GM23248 (cell line): ENCODE measurements around the gene AQP10. TPM values are rescaled to one million over a fixed set of nuclear protein-coding genes. Genes with fewer than 3 reads are reported as not detected.
"Not testable (repeated sequence)": the region's sequence is repeated elsewhere in the genome, so short reads cannot be mapped to it uniquely, and the experiment has no call there.

Experiments
- DNase-seq: peaks from one replicate; pipeline ENCODE4 v3.0.0-alpha.2; 2015
- H2AFZ ChIP-seq: fragments of 200-600 bp; sonication (generic); 2 replicates; pipeline ENCODE4 v1.6.1; 2016; ENCODE audit warnings: antibody characterized with exemption
- H3F3A ChIP-seq: fragments of 200-600 bp; sonication (generic); 2 replicates; pipeline ENCODE4 v1.6.1; 2016; ENCODE audit warnings: mild to moderate bottlenecking, antibody characterized with exemption, mixed run types; ENCODE audit not compliant: insufficient read depth
- H3K27ac ChIP-seq: fragments of 200-600 bp; sonication (generic); 2 replicates; pipeline ENCODE4 v1.5.1; 2016; ENCODE audit warnings: mild to moderate bottlenecking
- H3K27me3 ChIP-seq: fragments of 200-600 bp; sonication (generic); replicated peaks from 2 replicates; pipeline ENCODE4 v1.6.1; 2016; ENCODE audit warnings: mild to moderate bottlenecking; ENCODE audit not compliant: insufficient read depth
- H3K36me3 ChIP-seq: fragments of 200-600 bp; sonication (generic); 2 replicates; pipeline ENCODE4 v1.6.1; 2016; ENCODE audit warnings: low read depth, mild to moderate bottlenecking
- H3K4me1 ChIP-seq: fragments of 200-600 bp; sonication (generic); 2 replicates; pipeline ENCODE4 v1.6.1; 2016; ENCODE audit warnings: mild to moderate bottlenecking; ENCODE audit not compliant: insufficient read depth
- H3K4me2 ChIP-seq: fragments of 200-600 bp; sonication (generic); one replicate; pipeline ENCODE4 v1.6.1; 2016; ENCODE audit warnings: mild to moderate bottlenecking; ENCODE audit not compliant: unreplicated experiment
- H3K4me3 ChIP-seq: fragments of 200-600 bp; sonication (generic); 2 replicates; pipeline ENCODE4 v1.5.1; 2016; ENCODE audit warnings: mild to moderate bottlenecking
- H3K79me2 ChIP-seq: fragments of 200-600 bp; sonication (generic); 2 replicates; pipeline ENCODE4 v1.6.1; 2016; ENCODE audit warnings: mild to moderate bottlenecking; ENCODE audit not compliant: insufficient read depth
- H3K9ac ChIP-seq: fragments of 200-600 bp; sonication (generic); 2 replicates; pipeline ENCODE4 v1.6.1; 2016; ENCODE audit warnings: mild to moderate bottlenecking
- H3K9me2 ChIP-seq: fragments of 200-600 bp; sonication (generic); 2 replicates; pipeline ENCODE4 v1.6.1; 2016; ENCODE audit warnings: mixed run types, mild to moderate bottlenecking, moderate library complexity; ENCODE audit not compliant: insufficient read depth
- H3K9me3 ChIP-seq: fragments of 200-600 bp; sonication (generic); one replicate; pipeline ENCODE4 v1.6.1; 2017; ENCODE audit warnings: low read depth
- H4K20me1 ChIP-seq: fragments of 200-600 bp; sonication (generic); 2 replicates; pipeline ENCODE4 v1.6.0; 2016; ENCODE audit not compliant: insufficient read depth
- EZH2 ChIP-seq: fragments of 200-600 bp; sonication (generic); IDR thresholded peaks from 2 replicates; pipeline ENCODE4 v1.6.1; 2018; ENCODE audit warnings: antibody characterized with exemption, mild to moderate bottlenecking; ENCODE audit not compliant: insufficient read depth, poor library complexity, severe bottlenecking
- EZH2phosphoT487 ChIP-seq: fragments of 200-600 bp; sonication (generic); IDR thresholded peaks from 2 replicates; pipeline ENCODE4 v1.6.1; 2018; ENCODE audit warnings: antibody characterized with exemption, moderate library complexity, mild to moderate bottlenecking, low read depth; ENCODE audit not compliant: insufficient read depth
- WGBS, 2 experiments: methylation state at CpG; one replicate each; pipeline ENCODE4 v1.1.6; 2015 to 2017; ENCODE audit warnings: low lambda C conversion rate in 2 of 2, low coverage in 1 of 2; ENCODE audit errors: missing lambda C conversion rate in 2 of 2; 5-methylcytosine and 5-hydroxymethylcytosine counted together
- in situ Hi-C: fragments of 300-500 bp; cut with MboI; formaldehyde crosslinking; loops from 2 replicates; pipeline ENCODE4 v1.15.0; 2020
- polyA plus RNA-seq: library from polyadenylated mRNA; unstranded; fragments of >200 nt; fragmentation: Nextera tagmentation; extraction: Ambion mirVana; gene quantifications from 2 replicates; pipeline ENCODE4 v1.2.1, GENCODE V29; 2016
- total RNA-seq: library from RNA; depleted of rRNA; stranded (reverse); fragments of >200 nt; shearing (Covaris generic); gene quantifications from 2 replicates; pipeline ENCODE4 v1.2.3, GENCODE V29; 2014

The AQP10 gene
- total and polyA plus RNA-seq, 2 experiments from 2014 or later = not detected

DNA sequence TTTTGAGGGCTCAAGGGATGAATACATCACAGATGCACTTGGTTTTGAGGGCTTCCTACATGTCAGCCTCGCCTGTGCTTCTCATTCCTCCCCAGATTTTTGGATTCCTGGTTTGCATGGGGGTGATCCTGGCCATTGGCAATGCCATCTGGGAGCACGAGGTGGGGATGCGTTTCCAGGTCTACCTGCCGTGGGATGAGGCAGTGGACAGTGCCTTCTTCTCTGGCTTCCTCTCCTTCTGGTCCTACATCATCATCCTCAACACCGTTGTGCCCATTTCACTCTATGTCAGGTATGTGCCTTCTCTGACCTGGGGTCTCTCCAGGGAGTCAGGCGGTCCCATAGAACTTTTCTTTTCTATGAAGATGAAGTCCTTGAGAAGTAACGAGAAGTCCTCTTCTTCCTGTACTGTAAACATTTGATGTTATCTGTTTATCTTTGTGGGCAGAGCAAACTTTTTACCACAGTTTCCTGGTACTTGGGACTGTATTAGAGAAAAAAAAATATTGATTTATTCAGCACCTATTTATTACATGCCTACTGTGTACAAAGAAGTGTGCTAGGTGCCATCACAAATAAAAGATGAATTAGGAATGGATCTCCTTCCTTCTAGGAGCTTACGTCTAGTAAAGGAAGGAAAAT is 16.5 kb downstream of the AQP10 start:
- in situ Hi-C loops = no loop called here
- DNase-seq = no peak
- peaks cover 38% of the 10 kb centered on the region for H3F3A ChIP-seq
- H3K4me2 ChIP-seq = no peak overlapping the region
- H3K36me3 ChIP-seq = peaks cover 71% of the 10 kb centered on the region
- no peaks in the 10 kb centered on the region for H3K27me3 ChIP-seq
- 90% methylated on average over 8 of the region's 8 CpGs for WGBS, 2 experiments
- no peak overlapping the region for H3K27ac ChIP-seq
- no peaks in the 10 kb centered on the region; the same call in 1 of the 2 replicates for H4K20me1 ChIP-seq
- H3K9me2 ChIP-seq = no peaks in the 10 kb centered on the region
- H3K9me3 ChIP-seq = no peaks in the 10 kb centered on the region
- peaks cover 38% of the 10 kb centered on the region for H3K79me2 ChIP-seq
- H3K9ac ChIP-seq = no peak overlapping the region
- H3K4me3 ChIP-seq = no peak overlapping the region
- H3K4me1 ChIP-seq = peaks cover 12% of the 10 kb centered on the region
- TF ChIP-seq EZH2 (no peak), EZH2phosphoT487 (no peak)
- no peak overlapping the region for H2AFZ ChIP-seq

DNA sequence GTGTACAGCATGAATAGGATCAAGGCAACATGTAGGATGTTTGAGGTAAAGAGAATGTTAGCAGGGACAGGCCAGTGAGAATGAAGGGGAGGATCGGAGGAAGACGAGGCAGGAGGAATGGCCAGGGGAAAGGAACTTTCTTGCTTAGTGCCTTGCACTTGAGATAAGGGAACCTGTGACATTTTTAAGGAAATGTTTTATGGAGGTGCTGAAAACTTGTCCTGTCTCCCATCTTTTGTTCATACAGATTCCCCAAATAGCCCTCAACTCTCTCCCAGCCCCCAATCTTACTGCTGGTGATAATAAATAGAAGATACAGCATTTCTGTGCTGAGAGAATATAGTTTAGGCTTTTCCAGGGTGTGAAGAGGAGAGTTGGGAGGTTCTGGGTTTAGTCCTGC is 18.0 kb downstream of the AQP10 start:
- in situ Hi-C loops = no loop called here
- 93 to 99% methylated on average over 2 of the region's 2 CpGs for WGBS, 2 experiments

DNA sequence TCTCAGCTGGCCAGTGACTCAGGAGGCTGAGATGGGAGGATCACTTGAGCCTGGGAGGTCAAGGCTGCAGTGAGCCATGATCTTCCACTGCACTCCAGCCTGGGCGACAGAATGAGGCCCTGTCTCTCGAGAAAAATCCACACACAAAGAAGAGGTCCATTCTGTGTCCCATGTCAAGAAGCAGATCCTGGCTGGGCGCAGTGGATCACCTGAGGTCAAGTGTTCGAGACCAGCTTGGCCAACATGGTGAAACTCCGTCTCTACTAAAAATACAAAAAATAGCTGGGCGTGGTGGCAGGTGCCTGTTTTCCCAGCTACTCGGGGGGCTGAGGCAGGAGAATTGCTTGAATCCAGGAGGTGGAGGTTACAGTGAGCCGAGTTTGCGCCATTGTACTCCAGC is 20.5 kb downstream of the AQP10 start:
- H4K20me1 ChIP-seq, H3K9me2 ChIP-seq, H2AFZ ChIP-seq, DNase-seq, H3K9me3 ChIP-seq, in situ Hi-C loops, H3K4me1 ChIP-seq, H3K4me2 ChIP-seq, H3K4me3 ChIP-seq, H3K9ac ChIP-seq, H3K27ac ChIP-seq, H3K27me3 ChIP-seq: not testable (repeated sequence)
- Histone ChIP-seq H3F3A (peaks cover 21% of the 10 kb centered on the region; the same call in 1 of the 2 replicates), H3K36me3 (peaks cover 73% of the 10 kb centered on the region), H3K79me2 (peaks cover 20% of the 10 kb centered on the region)
- WGBS, 2 experiments = 91% methylated on average over 9 of the region's 9 CpGs

More for the DNA sequence above, 18.0 kb downstream of the AQP10 start:
- no peak overlapping the region for H2AFZ ChIP-seq
- no peaks in the 10 kb centered on the region; the same call in 1 of the 2 replicates for H4K20me1 ChIP-seq
- no peak overlapping the region for H3K27ac ChIP-seq
- peaks cover 72% of the 10 kb centered on the region for H3K36me3 ChIP-seq
- H3K9ac ChIP-seq = no peak overlapping the region
- H3K79me2 ChIP-seq = peaks cover 32% of the 10 kb centered on the region
- no peak overlapping the region for H3K4me2 ChIP-seq
- H3F3A ChIP-seq = peaks cover 28% of the 10 kb centered on the region
- H3K4me1 ChIP-seq = peaks cover 11% of the 10 kb centered on the region
- no peak for DNase-seq
- no peaks in the 10 kb centered on the region for H3K9me2 ChIP-seq
- no peaks in the 10 kb centered on the region for H3K27me3 ChIP-seq
- TF ChIP-seq EZH2phosphoT487 = no peak
- TF ChIP-seq EZH2 = no peak
- no peak overlapping the region for H3K4me3 ChIP-seq
- H3K9me3 ChIP-seq = no peaks in the 10 kb centered on the region

DNA sequence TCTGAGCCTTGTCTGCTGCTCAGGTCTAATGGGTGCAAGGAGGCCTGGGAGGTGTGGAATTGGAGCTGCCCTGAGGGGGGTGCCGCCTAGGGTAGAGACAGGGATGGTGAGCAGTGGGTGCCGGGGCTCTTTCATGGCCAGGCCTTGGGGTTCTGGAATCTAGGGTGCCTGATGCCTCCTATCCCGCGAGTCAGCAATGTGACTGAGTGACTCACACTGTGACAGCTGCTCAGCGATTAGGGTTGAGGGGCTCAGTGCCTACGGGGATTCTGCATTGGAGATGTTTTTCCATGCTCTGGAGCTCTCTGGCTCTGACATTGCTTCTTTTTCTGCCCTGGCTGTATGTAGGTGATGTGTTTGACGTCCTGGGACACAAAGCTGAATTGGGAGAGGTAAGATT is 21.2 kb downstream of the AQP10 start:
- peaks cover 75% of the 10 kb centered on the region for H3K36me3 ChIP-seq
- no peak overlapping the region for H3K9ac ChIP-seq
- H2AFZ ChIP-seq = no peak overlapping the region
- H3K4me2 ChIP-seq = no peak overlapping the region
- H3K9me3 ChIP-seq = no peaks in the 10 kb centered on the region
- WGBS, 2 experiments = 82 to 89% methylated on average over 7 of the region's 7 CpGs
- TF ChIP-seq EZH2phosphoT487 (no peak), EZH2 (no peak)
- in situ Hi-C loops = no loop called here
- H3K27me3 ChIP-seq = no peaks in the 10 kb centered on the region
- H4K20me1 ChIP-seq = no peaks in the 10 kb centered on the region; the same call in 1 of the 2 replicates
- H3K27ac ChIP-seq = no peak overlapping the region
- H3F3A ChIP-seq = peaks cover 21% of the 10 kb centered on the region; the same call in 1 of the 2 replicates
- no peaks in the 10 kb centered on the region; the same call in 1 of the 2 replicates for H3K4me1 ChIP-seq
- peaks cover 16% of the 10 kb centered on the region; the same call in 1 of the 2 replicates for H3K79me2 ChIP-seq
- DNase-seq = no peak
- H3K4me3 ChIP-seq = no peak overlapping the region
- H3K9me2 ChIP-seq = no peaks in the 10 kb centered on the region
